Transverse colon (tissue), 4 donors: Measurements from ENCODE around the gene KIAA1217. TPM values are rescaled to one million over a fixed set of nuclear protein-coding genes. Genes with fewer than 3 reads are reported as not detected.

ENCODE experiments used
- DNase-seq: peaks from one replicate; pipeline ENCODE4 v3.0.0-alpha.2; 2019
- H3K27ac ChIP-seq, 4 donors: fragments of 200-600 bp; sonication (generic); 2 replicates each; pipeline ENCODE4 v1.5.1; 2016 to 2018; ENCODE audit warnings: inconsistent platforms in 4 of 4
- H3K27me3 ChIP-seq: fragments of 200-600 bp; sonication (generic); 2 replicates; pipeline ENCODE4 v1.5.1; 2017; ENCODE audit warnings: inconsistent platforms
- H3K36me3 ChIP-seq, 4 donors: fragments of 200-600 bp; sonication (generic); 2 replicates each; pipeline ENCODE4 v1.5.1; 2017 to 2019; ENCODE audit warnings: inconsistent platforms in 4 of 4
- H3K4me1 ChIP-seq, 4 donors: fragments of 200-600 bp; sonication (generic); 2 replicates each; pipeline ENCODE4 v1.5.1; 2017 to 2020; ENCODE audit warnings: inconsistent platforms in 4 of 4
- H3K4me3 ChIP-seq, 4 donors: fragments of 200-600 bp; sonication (generic); 1 replicate in 1 of 4; 2 replicates in 3 of 4; pipeline versions ENCODE4 v1.5.1 to v1.6.1; 2017 to 2019; ENCODE audit warnings: inconsistent platforms in 4 of 4
- H3K9me3 ChIP-seq, 2 donors: fragments of 200-600 bp; sonication (generic); 2 replicates each; pipeline ENCODE4 v1.5.1; 2017 to 2019; ENCODE audit warnings: inconsistent platforms in 2 of 2
- CTCF ChIP-seq, 5 experiments: fragments of 200-600 bp in 3 of 5; fragments of 450-650 bp in 2 of 5; sonication (generic) in 3 of 5; IDR thresholded peaks; 1 replicate in 2 of 5; 2 replicates in 3 of 5; pipeline ENCODE4 v1.5.1; 2016 to 2017; ENCODE audit warnings: antibody characterized with exemption in 5 of 5, inconsistent platforms in 3 of 5, mild to moderate bottlenecking in 2 of 5, moderate library complexity in 1 of 5
- EP300 ChIP-seq: sonication (generic); formaldehyde crosslinking; IDR thresholded peaks from one replicate; pipeline ENCODE4 v1.6.1; 2017; ENCODE audit warnings: antibody characterized with exemption, low read depth
- POLR2A ChIP-seq: fragments of 450-650 bp; IDR thresholded peaks from one replicate; pipeline ENCODE4 v1.6.1; 2016; ENCODE audit warnings: antibody characterized with exemption, mild to moderate bottlenecking, moderate library complexity
- POLR2AphosphoS5 ChIP-seq, 3 donors: sonication (generic); formaldehyde crosslinking; IDR thresholded peaks; one replicate each; pipeline ENCODE4 v1.6.1; 2016; ENCODE audit warnings: antibody characterized with exemption in 3 of 3
- WGBS, 2 donors: methylation state at CpG; one replicate each; pipeline ENCODE4 v1.1.5; 2018; ENCODE audit warnings: low coverage in 1 of 2; 5-methylcytosine and 5-hydroxymethylcytosine counted together
- in situ Hi-C, 4 donors: fragments of 200-750 bp; cut with MboI; loops; one replicate each; pipeline versions ENCODE4 v1.15.0 to v1.15.1; 2017; ENCODE audit warnings: low sequenced_read_pairs in 3 of 4, low pct_ligation_motif_present in 1 of 4, low pct_unique_long_range_greater_than_20kb in 1 of 4
- intact Hi-C: fragments of 100-400 bp; cut with DNase I; formaldehyde crosslinking; loops from one replicate; pipeline ENCODE4 v1.15.1; 2023; ENCODE audit warnings: low total_unique reads
- total RNA-seq, 4 donors: library from RNA; depleted of rRNA; stranded (reverse); fragments of >200 nt; gene quantifications; one replicate each; pipeline ENCODE4 v1.1.0, GENCODE V29; 2016

KIAA1217 gene
- total RNA-seq, 4 donors from 2014 or later = 56.5 to 175 (median 72.0) TPM

- 81 to 83% methylated on average over 5 to 11 of the region's 11 CpGs for WGBS, 2 donors
- Histone ChIP-seq H3K4me3 (no peak overlapping the region), H3K36me3 (peaks cover 0 to 46% (median 20%) of the 10 kb centered on the region in 4 donors), H3K4me1 (no peaks in the 10 kb centered on the region), H3K27ac (no peak overlapping the region), H3K27me3 (no peaks in the 10 kb centered on the region), H3K9me3 (no peaks in the 10 kb centered on the region)
- intact Hi-C loops (no loop called here), in situ Hi-C loops (no loop called here)
- no peak for DNase-seq
- TF ChIP-seq CTCF (IDR thresholded peaks at IDR 0.05) = no peak
- TF ChIP-seq POLR2A = no peak
- TF ChIP-seq POLR2AphosphoS5 (IDR thresholded peaks at IDR 0.05) = no peak
- TF ChIP-seq EP300 = no peak
Observed at GRCh38 chr10:24536636-24537035, 327.7 kb downstream of the KIAA1217 start.

- H3K4me3 ChIP-seq = no peak overlapping the region
- in situ Hi-C loops = no loop called here
- 83 to 84% methylated on average over 7 to 9 of the region's 9 CpGs for WGBS, 2 donors
- peaks cover 0 to 22% (median 8%) of the 10 kb centered on the region in 4 donors for H3K36me3 ChIP-seq
- H3K4me1 ChIP-seq = no peaks in the 10 kb centered on the region
- H3K27ac ChIP-seq = no peak overlapping the region
- TF ChIP-seq EP300 (no peak), POLR2AphosphoS5 (IDR thresholded peaks at IDR 0.05) (no peak), POLR2A (no peak), CTCF (IDR thresholded peaks at IDR 0.05) (no peak)
- no peaks in the 10 kb centered on the region for H3K27me3 ChIP-seq
- intact Hi-C loops = no loop called here
- no peak for DNase-seq
- no peaks in the 10 kb centered on the region for H3K9me3 ChIP-seq
Observed at GRCh38 chr10:24541239-24541753, 332.4 kb downstream of the KIAA1217 start.

- in situ Hi-C loops (no loop called here), intact Hi-C loops (no loop called here)
- Histone ChIP-seq H3K4me1 (no peaks in the 10 kb centered on the region), H3K27ac (no peak overlapping the region), H3K27me3 (no peaks in the 10 kb centered on the region), H3K9me3 (no peaks in the 10 kb centered on the region), H3K36me3 (peaks cover 0 to 16% (median 5%) of the 10 kb centered on the region in 4 donors), H3K4me3 (no peak overlapping the region)
- DNase-seq = no peak
- 89 to 96% methylated on average over 10 to 14 of the region's 14 CpGs for WGBS, 2 donors
- TF ChIP-seq EP300 (no peak), CTCF (IDR thresholded peaks at IDR 0.05) (no peak), POLR2AphosphoS5 (IDR thresholded peaks at IDR 0.05) (no peak), POLR2A (no peak)
Observed at GRCh38 chr10:24542314-24543270, 333.7 kb downstream of the KIAA1217 start.

- no peak for TF ChIP-seq EP300
- TF ChIP-seq POLR2AphosphoS5 (IDR thresholded peaks at IDR 0.05) = no peak
- no peak for TF ChIP-seq POLR2A
- no peak for TF ChIP-seq CTCF (IDR thresholded peaks at IDR 0.05)
- in situ Hi-C loops = no loop called here
- Histone ChIP-seq H3K27me3 (no peaks in the 10 kb centered on the region), H3K4me3 (no peak overlapping the region), H3K36me3 (peaks cover 0 to 6% (median 2%) of the 10 kb centered on the region in 4 donors), H3K9me3 (no peaks in the 10 kb centered on the region), H3K4me1 (no peaks in the 10 kb centered on the region), H3K27ac (no peak overlapping the region)
- intact Hi-C loops = no loop called here
- DNase-seq = no peak
- 93 to 100% methylated on average over 1 to 10 of the region's 10 CpGs for WGBS, 2 donors
Observed at GRCh38 chr10:24544776-24545175, 335.8 kb downstream of the KIAA1217 start.
